Neural progenitor cell (in vitro differentiated cells): ENCODE results near the gene ZNF280C.

ENCODE experiments used
- EZH2 ChIP-seq: fragments of 200-600 bp; sonication (generic); IDR thresholded peaks from 2 replicates; pipeline ENCODE4 v1.6.1; 2017; ENCODE audit warnings: antibody characterized with exemption, mild to moderate bottlenecking, moderate library complexity
- EZH2phosphoT487 ChIP-seq: fragments of 200-600 bp; sonication (generic); IDR thresholded peaks from 2 replicates; pipeline ENCODE4 v1.6.1; 2017; ENCODE audit warnings: antibody characterized with exemption
- TF ChIP-seq, protein P1 (sequence below): fragments of 200-600 bp; sonication (generic); IDR thresholded peaks from 2 replicates; pipeline ENCODE4 v1.5.1; 2017; ENCODE audit warnings: antibody characterized with exemption, mild to moderate bottlenecking

DNA sequence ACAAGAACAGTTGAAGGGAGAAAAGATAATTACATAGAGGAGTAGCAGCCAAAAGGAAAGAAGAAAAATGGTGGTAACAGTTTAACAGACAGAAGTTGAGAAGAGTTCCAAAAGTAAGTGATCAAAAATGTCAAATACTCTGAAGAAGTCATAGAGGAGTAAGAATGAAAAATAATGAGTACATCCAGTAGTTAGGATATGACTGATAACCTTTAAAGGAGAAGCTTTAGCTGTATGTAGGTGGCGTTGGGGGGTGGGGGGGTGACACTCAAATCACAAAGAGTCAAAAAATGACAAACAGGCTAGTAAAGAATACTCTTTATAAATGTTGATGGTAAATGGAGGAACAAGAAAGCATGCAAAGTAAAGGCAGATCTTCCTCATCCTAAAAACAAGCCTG, 56.3 kb downstream of the ZNF280C start:
- TF ChIP-seq EZH2 (no peak), EZH2phosphoT487 (no peak)
- TF ChIP-seq, protein P1, sequence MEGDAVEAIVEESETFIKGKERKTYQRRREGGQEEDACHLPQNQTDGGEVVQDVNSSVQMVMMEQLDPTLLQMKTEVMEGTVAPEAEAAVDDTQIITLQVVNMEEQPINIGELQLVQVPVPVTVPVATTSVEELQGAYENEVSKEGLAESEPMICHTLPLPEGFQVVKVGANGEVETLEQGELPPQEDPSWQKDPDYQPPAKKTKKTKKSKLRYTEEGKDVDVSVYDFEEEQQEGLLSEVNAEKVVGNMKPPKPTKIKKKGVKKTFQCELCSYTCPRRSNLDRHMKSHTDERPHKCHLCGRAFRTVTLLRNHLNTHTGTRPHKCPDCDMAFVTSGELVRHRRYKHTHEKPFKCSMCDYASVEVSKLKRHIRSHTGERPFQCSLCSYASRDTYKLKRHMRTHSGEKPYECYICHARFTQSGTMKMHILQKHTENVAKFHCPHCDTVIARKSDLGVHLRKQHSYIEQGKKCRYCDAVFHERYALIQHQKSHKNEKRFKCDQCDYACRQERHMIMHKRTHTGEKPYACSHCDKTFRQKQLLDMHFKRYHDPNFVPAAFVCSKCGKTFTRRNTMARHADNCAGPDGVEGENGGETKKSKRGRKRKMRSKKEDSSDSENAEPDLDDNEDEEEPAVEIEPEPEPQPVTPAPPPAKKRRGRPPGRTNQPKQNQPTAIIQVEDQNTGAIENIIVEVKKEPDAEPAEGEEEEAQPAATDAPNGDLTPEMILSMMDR: no peak
